ENCODE results near the gene BSG. TPM values are rescaled to one million over a fixed set of nuclear protein-coding genes. Genes with fewer than 3 reads are reported as not detected.
"Not testable (repeated sequence)": the region's sequence is repeated elsewhere in the genome, so short reads cannot be mapped to it uniquely, and the experiment has no call there.

The BSG gene
- total RNA-seq, 1 donor from 2014 or later: 330 TPM

GRCh38 chr19:602391-603301 is 30.2 kb downstream of the BSG start:
- TF ChIP-seq, protein P1, sequence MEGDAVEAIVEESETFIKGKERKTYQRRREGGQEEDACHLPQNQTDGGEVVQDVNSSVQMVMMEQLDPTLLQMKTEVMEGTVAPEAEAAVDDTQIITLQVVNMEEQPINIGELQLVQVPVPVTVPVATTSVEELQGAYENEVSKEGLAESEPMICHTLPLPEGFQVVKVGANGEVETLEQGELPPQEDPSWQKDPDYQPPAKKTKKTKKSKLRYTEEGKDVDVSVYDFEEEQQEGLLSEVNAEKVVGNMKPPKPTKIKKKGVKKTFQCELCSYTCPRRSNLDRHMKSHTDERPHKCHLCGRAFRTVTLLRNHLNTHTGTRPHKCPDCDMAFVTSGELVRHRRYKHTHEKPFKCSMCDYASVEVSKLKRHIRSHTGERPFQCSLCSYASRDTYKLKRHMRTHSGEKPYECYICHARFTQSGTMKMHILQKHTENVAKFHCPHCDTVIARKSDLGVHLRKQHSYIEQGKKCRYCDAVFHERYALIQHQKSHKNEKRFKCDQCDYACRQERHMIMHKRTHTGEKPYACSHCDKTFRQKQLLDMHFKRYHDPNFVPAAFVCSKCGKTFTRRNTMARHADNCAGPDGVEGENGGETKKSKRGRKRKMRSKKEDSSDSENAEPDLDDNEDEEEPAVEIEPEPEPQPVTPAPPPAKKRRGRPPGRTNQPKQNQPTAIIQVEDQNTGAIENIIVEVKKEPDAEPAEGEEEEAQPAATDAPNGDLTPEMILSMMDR (IDR thresholded peaks at IDR 0.05): no peak
- TF ChIP-seq EZH2phosphoT487 (IDR thresholded peaks at IDR 0.05) (no peak), EZH2 (IDR thresholded peaks at IDR 0.05) (no peak)

GRCh38 chr19:603302-603639 is 30.9 kb downstream of the BSG start:
- not testable (repeated sequence) for H3K9ac ChIP-seq; H3K9me3 ChIP-seq (ENCODE audit: low read depth); H3K4me3 Mint-ChIP-seq; H3K4me2 ChIP-seq; H3K36me3 ChIP-seq; H3K79me2 ChIP-seq (ENCODE audit: low read depth); H3K36me3 Mint-ChIP-seq; H4K20me1 ChIP-seq (ENCODE audit: low read depth); H3F3A ChIP-seq (ENCODE audit: low read depth); H2AFZ ChIP-seq (replicated peaks); H3K27ac Mint-ChIP-seq; H3K27ac ChIP-seq; H3K4me1 ChIP-seq; DNase-seq (ENCODE audit: low spot score); H3K4me1 Mint-ChIP-seq; H3K4me3 ChIP-seq; H3K27me3 ChIP-seq; H3K27me3 Mint-ChIP-seq (ENCODE audit: insufficient read depth, low read depth)
- peaks cover 17% of the 10 kb centered on the region for H3K9me3 Mint-ChIP-seq

More at GRCh38 chr19:602391-603301, 30.2 kb downstream of the BSG start:
- H3F3A ChIP-seq (ENCODE audit: low read depth): no peaks in the 10 kb centered on the region
- H3K27me3 ChIP-seq: no peaks in the 10 kb centered on the region
- Mint-ChIP-seq H3K27ac (no peak overlapping the region), H3K9me3 (peaks cover 17% of the 10 kb centered on the region), H3K4me1 (no peaks in the 10 kb centered on the region), H3K36me3 (no peaks in the 10 kb centered on the region), H3K4me3 (no peak overlapping the region), H3K27me3 (ENCODE audit: insufficient read depth, low read depth) (peaks cover 9% of the 10 kb centered on the region)
- no peak for DNase-seq (ENCODE audit: low spot score)
- H3K4me2 ChIP-seq: no peak overlapping the region
- no peak overlapping the region for H3K9ac ChIP-seq
- no peaks in the 10 kb centered on the region for H3K4me1 ChIP-seq
- no peak overlapping the region for H3K27ac ChIP-seq
- no peak overlapping the region for H2AFZ ChIP-seq (replicated peaks)
- no peaks in the 10 kb centered on the region for H3K79me2 ChIP-seq (ENCODE audit: low read depth)
- no peaks in the 10 kb centered on the region for H4K20me1 ChIP-seq (ENCODE audit: low read depth)
- no peaks in the 10 kb centered on the region for H3K36me3 ChIP-seq
- no peak overlapping the region for H3K4me3 ChIP-seq
- H3K9me3 ChIP-seq (ENCODE audit: low read depth): no peaks in the 10 kb centered on the region

DNA sequence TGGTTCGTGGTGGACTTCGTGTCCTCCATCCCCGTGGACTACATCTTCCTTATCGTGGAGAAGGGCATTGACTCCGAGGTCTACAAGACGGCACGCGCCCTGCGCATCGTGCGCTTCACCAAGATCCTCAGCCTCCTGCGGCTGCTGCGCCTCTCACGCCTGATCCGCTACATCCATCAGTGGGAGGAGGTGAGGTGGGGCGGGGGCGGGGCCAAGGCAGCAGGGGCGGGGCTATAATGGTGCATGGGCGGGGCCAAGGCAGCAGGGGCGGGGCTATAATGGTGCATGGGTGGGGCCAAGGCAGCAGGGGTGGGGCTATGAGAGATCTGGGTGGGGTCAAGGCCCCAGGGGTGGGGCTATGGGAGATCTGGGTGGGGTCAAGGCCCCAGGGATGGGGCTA is 31.4 kb downstream of the BSG start:
- not testable (repeated sequence) for H3K9ac ChIP-seq; H3K27me3 ChIP-seq; H3K4me3 ChIP-seq; H3K4me1 Mint-ChIP-seq; H4K20me1 ChIP-seq (ENCODE audit: low read depth); H3K4me3 Mint-ChIP-seq; H3K4me2 ChIP-seq; H3K27me3 Mint-ChIP-seq (ENCODE audit: insufficient read depth, low read depth); H3K9me3 ChIP-seq (ENCODE audit: low read depth); H3K36me3 Mint-ChIP-seq; H3F3A ChIP-seq (ENCODE audit: low read depth); DNase-seq (ENCODE audit: low spot score); H3K27ac ChIP-seq; H3K4me1 ChIP-seq; H3K27ac Mint-ChIP-seq; H3K79me2 ChIP-seq (ENCODE audit: low read depth); H3K36me3 ChIP-seq; H2AFZ ChIP-seq (replicated peaks)
- H3K9me3 Mint-ChIP-seq: peaks cover 17% of the 10 kb centered on the region

DNA sequence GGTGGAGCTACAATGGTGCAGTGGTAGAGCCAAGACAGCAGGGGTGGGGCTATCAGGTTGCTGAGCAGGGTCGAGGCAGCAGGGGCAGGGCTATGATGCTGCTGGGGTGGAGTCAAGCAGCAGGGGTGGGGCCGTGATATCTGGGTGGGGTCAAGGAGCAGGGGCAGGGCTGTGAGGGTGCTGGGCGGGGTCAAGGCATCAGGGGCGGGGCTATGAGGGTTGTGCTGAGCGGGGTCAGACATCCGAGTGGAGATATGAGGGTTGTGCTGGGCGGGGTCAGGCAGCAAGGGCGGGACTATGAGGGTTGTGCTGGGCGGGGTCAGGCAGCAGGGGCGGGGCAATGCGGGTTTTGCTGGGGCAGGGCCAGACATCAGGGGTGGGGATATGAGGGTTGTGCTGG is 32.0 kb downstream of the BSG start:
- peaks cover 9% of the 10 kb centered on the region for H3K27me3 Mint-ChIP-seq (ENCODE audit: insufficient read depth, low read depth)
- Histone ChIP-seq H3K79me2 (ENCODE audit: low read depth) (no peaks in the 10 kb centered on the region), H3F3A (ENCODE audit: low read depth) (no peaks in the 10 kb centered on the region), H3K36me3 (no peaks in the 10 kb centered on the region), H3K9ac (no peak overlapping the region), H2AFZ (replicated peaks) (no peak overlapping the region), H3K4me1 (no peaks in the 10 kb centered on the region), H3K4me2 (no peak overlapping the region), H3K27ac (no peak overlapping the region), H3K9me3 (ENCODE audit: low read depth) (no peaks in the 10 kb centered on the region), H3K4me3 (no peak overlapping the region), H4K20me1 (ENCODE audit: low read depth) (no peaks in the 10 kb centered on the region), H3K27me3 (no peaks in the 10 kb centered on the region)
- DNase-seq (ENCODE audit: low spot score): no peak
- TF ChIP-seq, protein P1 (IDR thresholded peaks at IDR 0.05): no peak
- TF ChIP-seq EZH2phosphoT487 (IDR thresholded peaks at IDR 0.05) (no peak), EZH2 (IDR thresholded peaks at IDR 0.05) (no peak)
- no peak overlapping the region for H3K27ac Mint-ChIP-seq
- H3K4me3 Mint-ChIP-seq: no peak overlapping the region
- peaks cover 17% of the 10 kb centered on the region for H3K9me3 Mint-ChIP-seq
- no peaks in the 10 kb centered on the region for H3K36me3 Mint-ChIP-seq
- no peaks in the 10 kb centered on the region for H3K4me1 Mint-ChIP-seq
